ENCODE data around the gene RABGGTA.

Gene RABGGTA

DNA sequence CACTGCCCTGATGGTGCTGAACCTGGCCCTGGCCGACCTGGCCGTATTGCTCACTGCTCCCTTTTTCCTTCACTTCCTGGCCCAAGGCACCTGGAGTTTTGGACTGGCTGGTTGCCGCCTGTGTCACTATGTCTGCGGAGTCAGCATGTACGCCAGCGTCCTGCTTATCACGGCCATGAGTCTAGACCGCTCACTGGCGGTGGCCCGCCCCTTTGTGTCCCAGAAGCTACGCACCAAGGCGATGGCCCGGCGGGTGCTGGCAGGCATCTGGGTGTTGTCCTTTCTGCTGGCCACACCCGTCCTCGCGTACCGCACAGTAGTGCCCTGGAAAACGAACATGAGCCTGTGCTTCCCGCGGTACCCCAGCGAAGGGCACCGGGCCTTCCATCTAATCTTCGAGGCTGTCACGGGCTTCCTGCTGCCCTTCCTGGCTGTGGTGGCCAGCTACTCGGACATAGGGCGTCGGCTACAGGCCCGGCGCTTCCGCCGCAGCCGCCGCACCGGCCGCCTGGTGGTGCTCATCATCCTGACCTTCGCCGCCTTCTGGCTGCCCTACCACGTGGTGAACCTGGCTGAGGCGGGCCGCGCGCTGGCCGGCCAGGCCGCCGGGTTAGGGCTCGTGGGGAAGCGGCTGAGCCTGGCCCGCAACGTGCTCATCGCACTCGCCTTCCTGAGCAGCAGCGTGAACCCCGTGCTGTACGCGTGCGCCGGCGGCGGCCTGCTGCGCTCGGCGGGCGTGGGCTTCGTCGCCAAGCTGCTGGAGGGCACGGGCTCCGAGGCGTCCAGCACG, 44.6 kb upstream of the RABGGTA start:
- no peaks in the 10 kb centered on the region for H3K9me2 ChIP-seq (replicated peaks; ENCODE audit: control insufficient read depth, low read length)
- no peaks in the 10 kb centered on the region for H4K20me1 ChIP-seq (ENCODE audit: control insufficient read depth, insufficient read depth, low read depth, low read length)
- peaks cover 20% of the 10 kb centered on the region for H3K36me3 ChIP-seq (ENCODE audit: control insufficient read depth, low read length)
- peaks cover 29% of the 10 kb centered on the region for H3K4me1 ChIP-seq (ENCODE audit: control insufficient read depth, low read length)
- peaks cover 13% of the 10 kb centered on the region for H3K27me3 ChIP-seq (ENCODE audit: control insufficient read depth, low read length)
- no peak overlapping the region for H3K27ac ChIP-seq (ENCODE audit: low read depth, low read length)
- H3K79me2 ChIP-seq (ENCODE audit: control insufficient read depth, low read length), result 0 out of 2 replicates have a peak, but pooled peaks cover 2% of the 10 kb centered on the region
- peaks cover 10% of the 10 kb centered on the region; the same call in 1 of the 2 replicates for H3F3A ChIP-seq (ENCODE audit: control insufficient read depth, insufficient read depth)
- H3K4me2 ChIP-seq (ENCODE audit: low read length), result no peak overlapping the region
- H3K4me3 ChIP-seq (ENCODE audit: low read length), result no peak overlapping the region
- TF ChIP-seq EZH2phosphoT487 (IDR thresholded peaks at IDR 0.05; ENCODE audit: borderline replicate concordance, low read length), result no peak
- TF ChIP-seq, protein P1, sequence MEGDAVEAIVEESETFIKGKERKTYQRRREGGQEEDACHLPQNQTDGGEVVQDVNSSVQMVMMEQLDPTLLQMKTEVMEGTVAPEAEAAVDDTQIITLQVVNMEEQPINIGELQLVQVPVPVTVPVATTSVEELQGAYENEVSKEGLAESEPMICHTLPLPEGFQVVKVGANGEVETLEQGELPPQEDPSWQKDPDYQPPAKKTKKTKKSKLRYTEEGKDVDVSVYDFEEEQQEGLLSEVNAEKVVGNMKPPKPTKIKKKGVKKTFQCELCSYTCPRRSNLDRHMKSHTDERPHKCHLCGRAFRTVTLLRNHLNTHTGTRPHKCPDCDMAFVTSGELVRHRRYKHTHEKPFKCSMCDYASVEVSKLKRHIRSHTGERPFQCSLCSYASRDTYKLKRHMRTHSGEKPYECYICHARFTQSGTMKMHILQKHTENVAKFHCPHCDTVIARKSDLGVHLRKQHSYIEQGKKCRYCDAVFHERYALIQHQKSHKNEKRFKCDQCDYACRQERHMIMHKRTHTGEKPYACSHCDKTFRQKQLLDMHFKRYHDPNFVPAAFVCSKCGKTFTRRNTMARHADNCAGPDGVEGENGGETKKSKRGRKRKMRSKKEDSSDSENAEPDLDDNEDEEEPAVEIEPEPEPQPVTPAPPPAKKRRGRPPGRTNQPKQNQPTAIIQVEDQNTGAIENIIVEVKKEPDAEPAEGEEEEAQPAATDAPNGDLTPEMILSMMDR (IDR thresholded peaks at IDR 0.05; ENCODE audit: low read depth, low read length, poor library complexity, severe bottlenecking), result no peak
- H3K9me3 ChIP-seq (ENCODE audit: control insufficient read depth, insufficient read depth, low read length), result no peaks in the 10 kb centered on the region

DNA sequence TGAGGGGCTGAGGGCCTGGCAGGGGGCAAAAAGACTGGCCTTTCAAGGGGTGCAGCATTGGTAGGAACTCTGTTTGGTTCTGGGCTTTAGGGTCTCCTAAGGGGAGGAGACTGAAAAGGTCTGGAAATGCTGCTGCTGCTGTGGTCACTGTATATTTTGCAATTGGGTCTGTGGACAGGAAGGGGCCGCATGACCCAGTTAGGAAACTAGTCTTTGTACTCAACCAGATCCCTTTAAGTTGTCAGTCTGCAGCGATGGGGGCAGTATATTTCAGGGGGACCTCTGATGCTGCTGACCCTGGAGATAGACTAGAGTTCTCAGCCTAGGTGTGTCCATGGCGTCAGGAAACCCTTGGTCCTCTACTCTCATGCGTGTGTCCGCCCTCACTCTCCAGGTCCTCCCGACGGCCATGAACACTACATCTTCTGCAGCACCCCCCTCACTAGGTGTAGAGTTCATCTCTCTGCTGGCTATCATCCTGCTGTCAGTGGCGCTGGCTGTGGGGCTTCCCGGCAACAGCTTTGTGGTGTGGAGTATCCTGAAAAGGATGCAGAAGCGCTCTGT, 43.9 kb upstream of the RABGGTA start:
- no peaks in the 10 kb centered on the region for H3K9me2 ChIP-seq (replicated peaks; ENCODE audit: control insufficient read depth, low read length)
- no peak overlapping the region for H3K4me2 ChIP-seq (ENCODE audit: low read length)
- no peak for TF ChIP-seq EZH2phosphoT487 (IDR thresholded peaks at IDR 0.05; ENCODE audit: borderline replicate concordance, low read length)
- TF ChIP-seq, protein P1 (IDR thresholded peaks at IDR 0.05; ENCODE audit: low read depth, low read length, poor library complexity, severe bottlenecking), result no peak
- H3K4me3 ChIP-seq (ENCODE audit: low read length), result no peak overlapping the region
- H3K79me2 ChIP-seq (ENCODE audit: control insufficient read depth, low read length), result 0 out of 2 replicates have a peak, but pooled peaks cover 2% of the 10 kb centered on the region
- H3K27ac ChIP-seq (ENCODE audit: low read depth, low read length), result no peak overlapping the region
- no peaks in the 10 kb centered on the region for H3K9me3 ChIP-seq (ENCODE audit: control insufficient read depth, insufficient read depth, low read length)
- peaks cover 13% of the 10 kb centered on the region for H3K27me3 ChIP-seq (ENCODE audit: control insufficient read depth, low read length)
- H3K4me1 ChIP-seq (ENCODE audit: control insufficient read depth, low read length), result peaks cover 36% of the 10 kb centered on the region
- peaks cover 22% of the 10 kb centered on the region for H3K36me3 ChIP-seq (ENCODE audit: control insufficient read depth, low read length)
- H4K20me1 ChIP-seq (ENCODE audit: control insufficient read depth, insufficient read depth, low read depth, low read length), result no peaks in the 10 kb centered on the region
- H3F3A ChIP-seq (ENCODE audit: control insufficient read depth, insufficient read depth), result peaks cover 10% of the 10 kb centered on the region; the same call in 1 of the 2 replicates

DNA sequence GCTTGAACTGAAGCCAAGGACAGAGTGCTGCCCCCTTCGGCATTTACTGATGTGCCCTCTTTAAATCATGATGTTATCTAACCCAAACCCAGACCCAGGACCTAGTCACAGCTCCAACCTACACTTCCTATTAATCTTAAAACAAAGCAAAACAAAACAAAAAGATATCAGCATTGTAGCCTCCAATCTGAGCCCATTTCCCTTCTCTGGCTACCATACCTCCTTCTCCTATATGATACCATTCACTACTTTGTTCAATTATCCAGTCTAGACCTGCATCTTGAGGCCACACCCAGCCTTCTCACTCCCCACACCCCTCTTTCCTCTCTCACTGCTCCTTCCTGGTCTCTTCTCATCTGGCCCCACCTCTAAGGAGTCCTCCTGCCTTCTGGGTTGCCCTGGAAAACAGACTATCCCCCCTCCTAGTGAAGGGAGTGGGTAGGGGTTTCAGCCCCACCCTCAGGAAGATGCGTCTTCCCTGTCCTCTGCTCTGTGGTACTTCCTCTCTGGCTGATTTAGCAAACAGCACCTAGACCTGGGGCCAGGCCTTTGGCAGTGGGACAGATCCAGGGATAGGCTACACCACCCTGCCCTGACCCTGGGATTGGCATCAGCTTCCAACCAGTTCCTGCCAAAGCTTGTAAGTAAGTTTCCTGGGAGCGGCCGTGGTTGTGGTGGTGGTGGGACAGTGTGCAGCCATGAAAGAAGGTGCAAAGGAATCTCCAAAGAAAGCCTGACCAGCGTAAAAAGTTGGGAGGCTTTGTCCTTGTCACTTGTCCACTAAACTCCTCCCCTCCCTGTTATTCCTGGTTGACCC, 43.2 kb upstream of the RABGGTA start:
- Histone ChIP-seq H3K4me2 (ENCODE audit: low read length) (no peak overlapping the region), H3K9me3 (ENCODE audit: control insufficient read depth, insufficient read depth, low read length) (no peaks in the 10 kb centered on the region), H3K36me3 (ENCODE audit: control insufficient read depth, low read length) (peaks cover 29% of the 10 kb centered on the region), H3K79me2 (ENCODE audit: control insufficient read depth, low read length) (0 out of 2 replicates have a peak, but pooled peaks cover 2% of the 10 kb centered on the region), H3K4me1 (ENCODE audit: control insufficient read depth, low read length) (peaks cover 41% of the 10 kb centered on the region), H3K27me3 (ENCODE audit: control insufficient read depth, low read length) (peaks cover 7% of the 10 kb centered on the region; the same call in 1 of the 2 replicates), H4K20me1 (ENCODE audit: control insufficient read depth, insufficient read depth, low read depth, low read length) (no peaks in the 10 kb centered on the region), H3K4me3 (ENCODE audit: low read length) (no peak overlapping the region), H3K27ac (ENCODE audit: low read depth, low read length) (no peak overlapping the region), H3K9me2 (replicated peaks; ENCODE audit: control insufficient read depth, low read length) (no peaks in the 10 kb centered on the region), H3F3A (ENCODE audit: control insufficient read depth, insufficient read depth) (peaks cover 10% of the 10 kb centered on the region; the same call in 1 of the 2 replicates)
- no peak for TF ChIP-seq EZH2phosphoT487 (IDR thresholded peaks at IDR 0.05; ENCODE audit: borderline replicate concordance, low read length)
- TF ChIP-seq, protein P1 (IDR thresholded peaks at IDR 0.05; ENCODE audit: low read depth, low read length, poor library complexity, severe bottlenecking), result no peak
